H9 (cell line): ENCODE measurements around the gene PBX1. TPM values are rescaled to one million over a fixed set of nuclear protein-coding genes. Genes with fewer than 3 reads are reported as not detected.

Experiments
- DNase-seq: peaks from one replicate; pipeline ENCODE4 v3.0.0-alpha.2; 2017
- H2AFZ ChIP-seq: one replicate; pipeline ENCODE4 v1.6.1; 2013; ENCODE audit warnings: mild to moderate bottlenecking, low read length, control low read depth, moderate library complexity
- H2AK5ac ChIP-seq: 2 replicates; pipeline ENCODE4 v1.6.1; 2013; ENCODE audit warnings: low read length, control low read depth, mixed read lengths; ENCODE audit not compliant: insufficient read length
- H2BK120ac ChIP-seq: one replicate; pipeline ENCODE4 v1.6.1; 2013; ENCODE audit warnings: low read depth, mild to moderate bottlenecking, low read length, control low read depth, inconsistent platforms; ENCODE audit not compliant: poor library complexity, severe bottlenecking
- H2BK12ac ChIP-seq: 2 replicates; pipeline ENCODE4 v1.6.1; 2013; ENCODE audit warnings: low read length, control low read depth, mixed read lengths, low read depth; ENCODE audit not compliant: insufficient read length
- H2BK15ac ChIP-seq: 2 replicates; pipeline ENCODE4 v1.6.1; 2013; ENCODE audit warnings: low read depth, low read length, control low read depth
- H2BK20ac ChIP-seq: one replicate; pipeline ENCODE4 v1.6.1; 2013; ENCODE audit warnings: low read depth, mild to moderate bottlenecking, low read length, control low read depth, inconsistent platforms; ENCODE audit not compliant: poor library complexity, severe bottlenecking
- H2BK5ac ChIP-seq: 2 replicates; pipeline ENCODE4 v1.6.1; 2013; ENCODE audit warnings: low read length, control low read depth, mixed read lengths; ENCODE audit not compliant: insufficient read length
- H3K14ac ChIP-seq: 2 replicates; pipeline ENCODE4 v1.6.1; 2013; ENCODE audit warnings: low read length, control low read depth; ENCODE audit not compliant: insufficient read depth
- H3K18ac ChIP-seq: 2 replicates; pipeline ENCODE4 v1.6.1; 2013; ENCODE audit warnings: low read depth, mild to moderate bottlenecking, mixed read lengths, low read length, control low read depth; ENCODE audit not compliant: insufficient read length
- H3K23ac ChIP-seq: 2 replicates; pipeline ENCODE4 v1.6.1; 2013; ENCODE audit warnings: low read length, control low read depth, mixed read lengths, low read depth; ENCODE audit not compliant: insufficient read length
- H3K23me2 ChIP-seq: 2 replicates; pipeline ENCODE4 v1.6.1; 2013; ENCODE audit warnings: low read depth, mild to moderate bottlenecking, mixed read lengths, low read length, control low read depth; ENCODE audit not compliant: insufficient read length, poor library complexity, severe bottlenecking
- H3K27ac ChIP-seq: 2 replicates; pipeline ENCODE4 v1.5.1; 2013; ENCODE audit warnings: low read length, control low read depth, mixed read lengths, low read depth; ENCODE audit not compliant: insufficient read length
- H3K27me3 ChIP-seq: 2 replicates; pipeline ENCODE4 v1.6.1; 2013; ENCODE audit warnings: low read length, control low read depth, inconsistent platforms; ENCODE audit not compliant: insufficient read depth
- H3K4ac ChIP-seq: 2 replicates; pipeline ENCODE4 v1.6.1; 2013; ENCODE audit warnings: low read depth, mild to moderate bottlenecking, control low read depth, inconsistent platforms, low read length, moderate library complexity
- H3K4me1 ChIP-seq: 2 replicates; pipeline ENCODE4 v1.6.1; 2013; ENCODE audit warnings: low read length, control low read depth, inconsistent platforms; ENCODE audit not compliant: insufficient read depth
- H3K4me2 ChIP-seq: 2 replicates; pipeline ENCODE4 v1.6.1; 2013; ENCODE audit warnings: low read length, control low read depth, mixed read lengths; ENCODE audit not compliant: insufficient read length, insufficient read depth
- H3K56ac ChIP-seq: 2 replicates; pipeline ENCODE4 v1.6.1; 2013; ENCODE audit warnings: low read depth, mild to moderate bottlenecking, mixed read lengths, low read length, control low read depth; ENCODE audit not compliant: insufficient read length
- H3K79me1 ChIP-seq: 2 replicates; pipeline ENCODE4 v1.6.1; 2013; ENCODE audit warnings: low read depth, mild to moderate bottlenecking, moderate library complexity, low read length, control low read depth, inconsistent platforms; ENCODE audit not compliant: insufficient read depth, poor library complexity, severe bottlenecking
- H3K79me2 ChIP-seq: 2 replicates; pipeline ENCODE4 v1.6.1; 2013; ENCODE audit warnings: low read length, control low read depth, inconsistent platforms; ENCODE audit not compliant: insufficient read depth
- H3K9ac ChIP-seq: 2 replicates; pipeline ENCODE4 v1.6.1; 2013; ENCODE audit warnings: low read length, control low read depth, mixed read lengths; ENCODE audit not compliant: insufficient read length; ENCODE audit errors: extremely low read depth
- H3K9me3 ChIP-seq: one replicate; pipeline ENCODE4 v1.6.1; 2013; ENCODE audit warnings: low read depth, low read length, inconsistent platforms; ENCODE audit not compliant: control insufficient read depth
- H3T11ph ChIP-seq: one replicate; pipeline ENCODE4 v1.6.1; 2013; ENCODE audit warnings: mild to moderate bottlenecking, low read length, control low read depth, inconsistent platforms
- H4K20me1 ChIP-seq: one replicate; pipeline ENCODE4 v1.6.1; 2013; ENCODE audit not compliant: control insufficient read depth, insufficient read length, insufficient read depth
- H4K5ac ChIP-seq: 2 replicates; pipeline ENCODE4 v1.6.1; 2013; ENCODE audit warnings: low read depth, mild to moderate bottlenecking, mixed read lengths, low read length, control low read depth; ENCODE audit not compliant: insufficient read length
- H4K8ac ChIP-seq: replicated peaks from 2 replicates; pipeline ENCODE4 v1.6.1; 2013; ENCODE audit warnings: low read length, control low read depth, mixed read lengths, low read depth; ENCODE audit not compliant: insufficient read length
- H4K91ac ChIP-seq: 2 replicates; pipeline ENCODE4 v1.6.1; 2013; ENCODE audit warnings: low read depth, mild to moderate bottlenecking, moderate library complexity, mixed read lengths, low read length, control low read depth; ENCODE audit not compliant: insufficient read length
- H3K27ac Mint-ChIP-seq, 3 experiments: 2 replicates in 2 of 3; 3 replicates in 1 of 3; pipeline ENCODE4 v1.8.0; 2020 to 2021; ENCODE audit warnings: mixed read lengths in 3 of 3, mild to moderate bottlenecking in 1 of 3, moderate library complexity in 1 of 3
- H3K27me3 Mint-ChIP-seq: 2 replicates; pipeline ENCODE4 v1.8.0; 2021; ENCODE audit warnings: low read depth, mild to moderate bottlenecking, moderate library complexity, mixed read lengths
- H3K36me3 Mint-ChIP-seq, 3 experiments: 2 replicates in 2 of 3; 3 replicates in 1 of 3; pipeline ENCODE4 v1.8.0; 2020 to 2021; ENCODE audit warnings: low read depth in 3 of 3, mixed read lengths in 3 of 3; ENCODE audit not compliant: insufficient read depth in 1 of 3
- H3K4me1 Mint-ChIP-seq, 2 experiments: 2 replicates each; pipeline ENCODE4 v1.8.0; 2020; ENCODE audit warnings: mixed read lengths in 2 of 2
- H3K4me3 Mint-ChIP-seq, 2 experiments: 2 replicates in 1 of 2; 3 replicates in 1 of 2; pipeline ENCODE4 v1.8.0; 2020 to 2021; ENCODE audit warnings: mild to moderate bottlenecking in 2 of 2, mixed read lengths in 2 of 2, moderate library complexity in 1 of 2
- H3K9me3 Mint-ChIP-seq, 2 experiments: 2 replicates in 1 of 2; 3 replicates in 1 of 2; pipeline ENCODE4 v1.8.0; 2020; ENCODE audit warnings: mild to moderate bottlenecking in 2 of 2, mixed read lengths in 2 of 2, moderate library complexity in 1 of 2
- CTCF ChIP-seq: fragments of 200-600 bp; sonication (generic); conservative IDR thresholded peaks from 3 replicates; pipeline ENCODE4 v1.8.0; 2021; ENCODE audit warnings: antibody characterized with exemption, mild to moderate bottlenecking
- total RNA-seq: library from RNA; stranded (reverse); gene quantifications from 2 replicates; pipeline ENCODE4 v1.2.1, GENCODE V29; 2021

Gene PBX1
- total RNA-seq, 1 experiment from 2014 or later, result 142 TPM

- Histone ChIP-seq H2BK120ac (no peak overlapping the region), H4K5ac (no peak overlapping the region), H4K20me1 (no peaks in the 10 kb centered on the region), H3K23me2 (no peaks in the 10 kb centered on the region), H3K23ac (no peak overlapping the region), H3K79me2 (peaks cover 32% of the 10 kb centered on the region; the same call in 1 of the 2 replicates), H3K14ac (no peak overlapping the region), H3K56ac (no peak overlapping the region), H4K91ac (no peak overlapping the region), H2AK5ac (no peak overlapping the region), H2AFZ (no peak overlapping the region), H3K4me2 (no peak overlapping the region), H3K27ac (no peak overlapping the region), H3K4me1 (peaks cover 23% of the 10 kb centered on the region), H2BK20ac (no peak overlapping the region), H3K9me3 (no peaks in the 10 kb centered on the region), H3T11ph (no peak overlapping the region), H3K18ac (no peak overlapping the region), H3K27me3 (no peaks in the 10 kb centered on the region), H4K8ac (no peak overlapping the region), H2BK12ac (no peak overlapping the region), H2BK15ac (no peak overlapping the region), H3K9ac (no peak overlapping the region), H2BK5ac (no peak overlapping the region), H3K79me1 (peaks cover 8% of the 10 kb centered on the region), H3K4ac (no peak overlapping the region)
- H3K27ac Mint-ChIP-seq, result peak overlapping the region in 2 of 3 experiments; percentile 49 to 70; a peak in 2 of 7 replicates
- peaks cover 90 to 96% of the 10 kb centered on the region in 2 experiments for H3K4me1 Mint-ChIP-seq
- H3K36me3 Mint-ChIP-seq, result peaks cover 10 to 15% (median 11%) of the 10 kb centered on the region in 3 experiments; a peak in 6 of 7 replicates
- DNase-seq, result no peak
- no peaks in the 10 kb centered on the region for H3K27me3 Mint-ChIP-seq
- no peak overlapping the region for H3K4me3 Mint-ChIP-seq
- TF ChIP-seq CTCF, result no peak
- no peaks in the 10 kb centered on the region for H3K9me3 Mint-ChIP-seq
Observed at GRCh38 chr1:164608651-164609057, 49.7 kb downstream of the PBX1 start.
